Measurements from ENCODE around the gene PPP1R3G. TPM values are rescaled to one million over a fixed set of nuclear protein-coding genes. Genes with fewer than 3 reads are reported as not detected.

The PPP1R3G gene
- total RNA-seq, 1 experiment from 2014 or later = 0.15 TPM

DNA sequence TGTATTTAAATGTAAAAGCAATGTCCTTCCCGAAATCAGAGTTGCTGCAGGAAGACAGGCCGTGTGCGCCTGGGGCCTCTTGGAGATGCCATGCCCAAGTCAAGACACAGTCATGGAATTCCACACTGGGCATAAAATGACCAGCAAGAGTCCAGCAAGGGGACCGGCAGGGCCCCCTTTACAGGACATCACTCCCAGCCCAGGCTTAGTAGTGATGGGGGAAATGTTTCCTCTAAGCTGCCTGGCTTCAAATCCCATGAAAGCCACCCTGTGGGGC is 1.9 kb upstream of the PPP1R3G start:
- H3K36me3 Mint-ChIP-seq = no peaks in the 10 kb centered on the region
- ATAC-seq = no peak
- no peak for DNase-seq (ENCODE audit: low spot score)
- peaks cover 76% of the 10 kb centered on the region for H3K27me3 Mint-ChIP-seq (ENCODE audit: low read depth)
- H3K4me3 Mint-ChIP-seq = peak overlapping the region; percentile 58; the same call in 1 of the 2 replicates
- H3K27ac Mint-ChIP-seq = no peak overlapping the region
- peaks cover 13% of the 10 kb centered on the region for H3K9me3 Mint-ChIP-seq
- CTCF ChIA-PET = no interaction called here
- POLR2A ChIA-PET = no interaction called here
- peaks cover 10% of the 10 kb centered on the region for H3K4me1 Mint-ChIP-seq
- TF ChIP-seq TCF7 (CRISPR knock-in tag; IDR thresholded peaks at IDR 0.05; ENCODE audit: low read depth) (no peak), ZNF263 (CRISPR knock-in tag; IDR thresholded peaks at IDR 0.05; ENCODE audit: low read depth) (no peak), FOXK1 (CRISPR knock-in tag; IDR thresholded peaks at IDR 0.05) (no peak), ZBTB21 (CRISPR knock-in tag; IDR thresholded peaks at IDR 0.05; ENCODE audit: borderline replicate concordance) (no peak), ZNF219 (CRISPR knock-in tag; IDR thresholded peaks at IDR 0.05; ENCODE audit: borderline replicate concordance) (no peak), TP53 (CRISPR knock-in tag; IDR thresholded peaks at IDR 0.05) (no peak), CREB1 (CRISPR knock-in tag; IDR thresholded peaks at IDR 0.05) (no peak), SMAD3 (CRISPR knock-in tag; IDR thresholded peaks at IDR 0.05; ENCODE audit: borderline replicate concordance) (no peak), RELA (CRISPR knock-in tag; IDR thresholded peaks at IDR 0.05; ENCODE audit: borderline replicate concordance) (no peak), GABPB1 (CRISPR knock-in tag; IDR thresholded peaks at IDR 0.05) (no peak), GTF2I (CRISPR knock-in tag; conservative IDR thresholded peaks at IDR 0.05) (no peak), FOXJ3 (CRISPR knock-in tag; IDR thresholded peaks at IDR 0.05; ENCODE audit: borderline replicate concordance) (no peak), KAT7 (CRISPR knock-in tag; IDR thresholded peaks at IDR 0.05; ENCODE audit: borderline replicate concordance) (no peak), JAZF1 (CRISPR knock-in tag; IDR thresholded peaks at IDR 0.05) (no peak)
- TF ChIP-seq, protein P1, sequence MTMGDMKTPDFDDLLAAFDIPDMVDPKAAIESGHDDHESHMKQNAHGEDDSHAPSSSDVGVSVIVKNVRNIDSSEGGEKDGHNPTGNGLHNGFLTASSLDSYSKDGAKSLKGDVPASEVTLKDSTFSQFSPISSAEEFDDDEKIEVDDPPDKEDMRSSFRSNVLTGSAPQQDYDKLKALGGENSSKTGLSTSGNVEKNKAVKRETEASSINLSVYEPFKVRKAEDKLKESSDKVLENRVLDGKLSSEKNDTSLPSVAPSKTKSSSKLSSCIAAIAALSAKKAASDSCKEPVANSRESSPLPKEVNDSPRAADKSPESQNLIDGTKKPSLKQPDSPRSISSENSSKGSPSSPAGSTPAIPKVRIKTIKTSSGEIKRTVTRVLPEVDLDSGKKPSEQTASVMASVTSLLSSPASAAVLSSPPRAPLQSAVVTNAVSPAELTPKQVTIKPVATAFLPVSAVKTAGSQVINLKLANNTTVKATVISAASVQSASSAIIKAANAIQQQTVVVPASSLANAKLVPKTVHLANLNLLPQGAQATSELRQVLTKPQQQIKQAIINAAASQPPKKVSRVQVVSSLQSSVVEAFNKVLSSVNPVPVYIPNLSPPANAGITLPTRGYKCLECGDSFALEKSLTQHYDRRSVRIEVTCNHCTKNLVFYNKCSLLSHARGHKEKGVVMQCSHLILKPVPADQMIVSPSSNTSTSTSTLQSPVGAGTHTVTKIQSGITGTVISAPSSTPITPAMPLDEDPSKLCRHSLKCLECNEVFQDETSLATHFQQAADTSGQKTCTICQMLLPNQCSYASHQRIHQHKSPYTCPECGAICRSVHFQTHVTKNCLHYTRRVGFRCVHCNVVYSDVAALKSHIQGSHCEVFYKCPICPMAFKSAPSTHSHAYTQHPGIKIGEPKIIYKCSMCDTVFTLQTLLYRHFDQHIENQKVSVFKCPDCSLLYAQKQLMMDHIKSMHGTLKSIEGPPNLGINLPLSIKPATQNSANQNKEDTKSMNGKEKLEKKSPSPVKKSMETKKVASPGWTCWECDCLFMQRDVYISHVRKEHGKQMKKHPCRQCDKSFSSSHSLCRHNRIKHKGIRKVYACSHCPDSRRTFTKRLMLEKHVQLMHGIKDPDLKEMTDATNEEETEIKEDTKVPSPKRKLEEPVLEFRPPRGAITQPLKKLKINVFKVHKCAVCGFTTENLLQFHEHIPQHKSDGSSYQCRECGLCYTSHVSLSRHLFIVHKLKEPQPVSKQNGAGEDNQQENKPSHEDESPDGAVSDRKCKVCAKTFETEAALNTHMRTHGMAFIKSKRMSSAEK (CRISPR knock-in tag; IDR thresholded peaks at IDR 0.05; ENCODE audit: borderline replicate concordance) = no peak

DNA sequence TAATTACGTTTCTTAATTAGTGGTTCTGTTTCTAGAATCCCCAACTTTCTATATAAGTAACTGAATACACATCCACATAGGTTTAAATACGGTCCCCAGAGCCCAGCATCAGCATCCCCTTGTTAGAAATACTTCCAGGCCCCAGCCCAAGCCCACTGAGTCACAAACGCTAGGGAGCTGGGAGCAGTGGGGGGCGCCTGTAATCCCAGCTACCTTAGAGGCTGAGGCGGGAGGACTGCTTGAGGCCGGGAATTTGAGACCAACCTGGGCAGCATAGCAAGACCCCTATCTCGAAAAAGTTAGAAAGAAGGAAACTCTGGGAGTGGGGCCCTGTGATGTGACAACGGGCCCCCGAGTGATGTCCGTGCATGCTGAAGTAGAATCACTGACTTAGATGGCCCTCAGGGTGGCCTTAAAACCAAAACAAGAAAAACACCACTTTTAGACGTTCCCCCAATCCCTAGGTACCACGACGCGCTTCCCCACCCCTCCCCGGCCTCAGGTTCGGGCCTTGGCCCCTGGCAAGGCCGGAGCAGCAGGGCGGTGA is 1.3 kb upstream of the PPP1R3G start:
- peaks cover 13% of the 10 kb centered on the region for H3K9me3 Mint-ChIP-seq
- H3K27ac Mint-ChIP-seq = no peak overlapping the region
- ChIA-PET CTCF (no interaction called here), POLR2A (no interaction called here)
- peak; percentile 3; the same call in 1 of the 2 replicates for ATAC-seq
- DNase-seq (ENCODE audit: low spot score) = no peak
- peak overlapping the region; percentile 58 for H3K4me3 Mint-ChIP-seq
- H3K36me3 Mint-ChIP-seq = no peaks in the 10 kb centered on the region
- peaks cover 10% of the 10 kb centered on the region for H3K4me1 Mint-ChIP-seq
- peaks cover 81% of the 10 kb centered on the region for H3K27me3 Mint-ChIP-seq (ENCODE audit: low read depth)
- TF ChIP-seq EMX1 (CRISPR knock-in tag; IDR thresholded peaks at IDR 0.05) (no peak), ZNF219 (CRISPR knock-in tag; IDR thresholded peaks at IDR 0.05; ENCODE audit: borderline replicate concordance) (no peak), MXD4 (CRISPR knock-in tag; IDR thresholded peaks at IDR 0.05; ENCODE audit: borderline replicate concordance) (no peak), GTF2I (CRISPR knock-in tag; conservative IDR thresholded peaks at IDR 0.05) (0 out of 2 replicates have a peak, but pooled peaks have one; percentile 36), FOXJ3 (CRISPR knock-in tag; IDR thresholded peaks at IDR 0.05; ENCODE audit: borderline replicate concordance) (no peak), ZNF121 (CRISPR knock-in tag; IDR thresholded peaks at IDR 0.05) (peak; percentile 89)
- TF ChIP-seq, protein P2, sequence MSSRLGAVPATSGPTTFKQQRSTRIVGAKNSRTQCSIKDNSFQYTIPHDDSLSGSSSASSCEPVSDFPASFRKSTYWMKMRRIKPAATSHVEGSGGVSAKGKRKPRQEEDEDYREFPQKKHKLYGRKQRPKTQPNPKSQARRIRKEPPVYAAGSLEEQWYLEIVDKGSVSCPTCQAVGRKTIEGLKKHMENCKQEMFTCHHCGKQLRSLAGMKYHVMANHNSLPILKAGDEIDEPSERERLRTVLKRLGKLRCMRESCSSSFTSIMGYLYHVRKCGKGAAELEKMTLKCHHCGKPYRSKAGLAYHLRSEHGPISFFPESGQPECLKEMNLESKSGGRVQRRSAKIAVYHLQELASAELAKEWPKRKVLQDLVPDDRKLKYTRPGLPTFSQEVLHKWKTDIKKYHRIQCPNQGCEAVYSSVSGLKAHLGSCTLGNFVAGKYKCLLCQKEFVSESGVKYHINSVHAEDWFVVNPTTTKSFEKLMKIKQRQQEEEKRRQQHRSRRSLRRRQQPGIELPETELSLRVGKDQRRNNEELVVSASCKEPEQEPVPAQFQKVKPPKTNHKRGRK (CRISPR knock-in tag; IDR thresholded peaks at IDR 0.05; ENCODE audit: borderline replicate concordance) = no peak
- TF ChIP-seq, protein P3, sequence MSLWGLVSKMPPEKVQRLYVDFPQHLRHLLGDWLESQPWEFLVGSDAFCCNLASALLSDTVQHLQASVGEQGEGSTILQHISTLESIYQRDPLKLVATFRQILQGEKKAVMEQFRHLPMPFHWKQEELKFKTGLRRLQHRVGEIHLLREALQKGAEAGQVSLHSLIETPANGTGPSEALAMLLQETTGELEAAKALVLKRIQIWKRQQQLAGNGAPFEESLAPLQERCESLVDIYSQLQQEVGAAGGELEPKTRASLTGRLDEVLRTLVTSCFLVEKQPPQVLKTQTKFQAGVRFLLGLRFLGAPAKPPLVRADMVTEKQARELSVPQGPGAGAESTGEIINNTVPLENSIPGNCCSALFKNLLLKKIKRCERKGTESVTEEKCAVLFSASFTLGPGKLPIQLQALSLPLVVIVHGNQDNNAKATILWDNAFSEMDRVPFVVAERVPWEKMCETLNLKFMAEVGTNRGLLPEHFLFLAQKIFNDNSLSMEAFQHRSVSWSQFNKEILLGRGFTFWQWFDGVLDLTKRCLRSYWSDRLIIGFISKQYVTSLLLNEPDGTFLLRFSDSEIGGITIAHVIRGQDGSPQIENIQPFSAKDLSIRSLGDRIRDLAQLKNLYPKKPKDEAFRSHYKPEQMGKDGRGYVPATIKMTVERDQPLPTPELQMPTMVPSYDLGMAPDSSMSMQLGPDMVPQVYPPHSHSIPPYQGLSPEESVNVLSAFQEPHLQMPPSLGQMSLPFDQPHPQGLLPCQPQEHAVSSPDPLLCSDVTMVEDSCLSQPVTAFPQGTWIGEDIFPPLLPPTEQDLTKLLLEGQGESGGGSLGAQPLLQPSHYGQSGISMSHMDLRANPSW (CRISPR knock-in tag; conservative IDR thresholded peaks at IDR 0.05; ENCODE audit: low read depth) = no peak
- TF ChIP-seq, protein P4, sequence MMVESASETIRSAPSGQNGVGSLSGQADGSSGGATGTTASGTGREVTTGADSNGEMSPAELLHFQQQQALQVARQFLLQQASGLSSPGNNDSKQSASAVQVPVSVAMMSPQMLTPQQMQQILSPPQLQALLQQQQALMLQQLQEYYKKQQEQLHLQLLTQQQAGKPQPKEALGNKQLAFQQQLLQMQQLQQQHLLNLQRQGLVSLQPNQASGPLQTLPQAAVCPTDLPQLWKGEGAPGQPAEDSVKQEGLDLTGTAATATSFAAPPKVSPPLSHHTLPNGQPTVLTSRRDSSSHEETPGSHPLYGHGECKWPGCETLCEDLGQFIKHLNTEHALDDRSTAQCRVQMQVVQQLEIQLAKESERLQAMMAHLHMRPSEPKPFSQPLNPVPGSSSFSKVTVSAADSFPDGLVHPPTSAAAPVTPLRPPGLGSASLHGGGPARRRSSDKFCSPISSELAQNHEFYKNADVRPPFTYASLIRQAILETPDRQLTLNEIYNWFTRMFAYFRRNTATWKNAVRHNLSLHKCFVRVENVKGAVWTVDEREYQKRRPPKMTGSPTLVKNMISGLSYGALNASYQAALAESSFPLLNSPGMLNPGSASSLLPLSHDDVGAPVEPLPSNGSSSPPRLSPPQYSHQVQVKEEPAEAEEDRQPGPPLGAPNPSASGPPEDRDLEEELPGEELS (CRISPR knock-in tag; IDR thresholded peaks at IDR 0.05) = no peak
- TF ChIP-seq, protein P5, sequence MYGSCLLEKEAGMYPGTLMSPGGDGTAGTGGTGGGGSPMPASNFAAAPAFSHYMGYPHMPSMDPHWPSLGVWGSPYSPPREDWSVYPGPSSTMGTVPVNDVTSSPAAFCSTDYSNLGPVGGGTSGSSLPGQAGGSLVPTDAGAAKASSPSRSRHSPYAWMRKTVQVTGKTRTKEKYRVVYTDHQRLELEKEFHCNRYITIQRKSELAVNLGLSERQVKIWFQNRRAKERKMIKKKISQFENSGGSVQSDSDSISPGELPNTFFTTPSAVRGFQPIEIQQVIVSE (CRISPR knock-in tag; IDR thresholded peaks at IDR 0.05; ENCODE audit: borderline replicate concordance) = no peak
- TF ChIP-seq, protein P6, sequence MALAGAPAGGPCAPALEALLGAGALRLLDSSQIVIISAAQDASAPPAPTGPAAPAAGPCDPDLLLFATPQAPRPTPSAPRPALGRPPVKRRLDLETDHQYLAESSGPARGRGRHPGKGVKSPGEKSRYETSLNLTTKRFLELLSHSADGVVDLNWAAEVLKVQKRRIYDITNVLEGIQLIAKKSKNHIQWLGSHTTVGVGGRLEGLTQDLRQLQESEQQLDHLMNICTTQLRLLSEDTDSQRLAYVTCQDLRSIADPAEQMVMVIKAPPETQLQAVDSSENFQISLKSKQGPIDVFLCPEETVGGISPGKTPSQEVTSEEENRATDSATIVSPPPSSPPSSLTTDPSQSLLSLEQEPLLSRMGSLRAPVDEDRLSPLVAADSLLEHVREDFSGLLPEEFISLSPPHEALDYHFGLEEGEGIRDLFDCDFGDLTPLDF (CRISPR knock-in tag; IDR thresholded peaks at IDR 0.05) = no peak
